GM15510 (cell line): Measurements from ENCODE around the gene NRARP.

Source experiments
- POLR2A ChIP-seq: IDR thresholded peaks from 3 replicates; pipeline ENCODE4 v1.6.1; 2011; ENCODE audit warnings: borderline replicate concordance; ENCODE audit not compliant: insufficient read length; ENCODE audit errors: extremely low read depth

Gene NRARP

DNA sequence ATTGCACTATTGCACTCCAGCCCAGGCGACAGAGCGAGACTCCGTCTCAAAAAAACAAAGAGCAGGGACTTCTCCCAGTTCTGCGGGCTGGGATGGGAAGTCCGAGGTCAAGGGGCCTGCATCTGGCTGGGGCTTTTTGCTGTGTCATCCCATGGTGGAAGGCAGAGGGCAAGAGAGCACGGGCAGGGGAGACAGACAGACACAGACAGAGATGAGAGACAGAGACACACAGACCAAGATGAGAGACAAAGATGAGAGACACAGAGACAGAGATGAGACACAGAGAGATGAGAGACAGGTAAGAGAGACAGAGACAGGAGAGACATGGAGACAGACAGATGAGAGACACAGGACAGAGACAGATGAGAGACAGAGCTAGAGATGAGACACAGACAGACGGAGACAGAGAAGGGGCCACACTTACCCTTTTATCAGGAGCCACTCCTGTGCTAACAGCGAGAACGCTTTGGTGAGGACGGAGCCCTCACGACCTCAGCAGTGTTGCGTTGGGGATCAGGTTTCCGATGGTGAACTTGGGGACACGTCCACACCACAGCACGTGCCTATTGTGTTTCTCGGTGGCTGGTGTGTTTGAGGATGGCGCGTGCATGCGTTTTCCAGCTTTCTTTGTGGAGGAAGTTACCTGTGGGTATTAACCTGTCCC lies 33.4 kb downstream of the NRARP start:
- TF ChIP-seq POLR2A = no peak

DNA sequence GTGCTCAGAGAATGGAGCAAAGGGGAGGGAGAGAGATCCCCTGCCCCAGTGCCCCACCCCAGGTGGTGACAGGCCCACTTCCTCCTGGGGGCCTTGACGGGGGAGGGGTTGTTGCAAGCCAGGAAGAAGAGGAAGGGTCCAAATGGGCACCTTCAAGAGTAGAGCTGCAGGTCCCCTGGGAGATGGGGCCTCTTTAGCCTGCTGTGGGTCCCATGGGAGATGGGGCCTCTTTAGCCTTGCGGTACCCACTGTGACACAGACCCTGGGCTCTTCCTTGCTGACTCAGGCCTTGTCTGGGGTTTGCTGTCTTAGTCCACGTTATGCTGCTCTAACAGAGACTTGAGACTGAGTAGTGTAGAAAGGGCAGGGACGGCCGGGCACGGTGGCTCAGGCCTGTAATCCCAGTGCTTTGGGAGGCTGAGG lies 34.1 kb downstream of the NRARP start:
- TF ChIP-seq POLR2A = no peak

DNA sequence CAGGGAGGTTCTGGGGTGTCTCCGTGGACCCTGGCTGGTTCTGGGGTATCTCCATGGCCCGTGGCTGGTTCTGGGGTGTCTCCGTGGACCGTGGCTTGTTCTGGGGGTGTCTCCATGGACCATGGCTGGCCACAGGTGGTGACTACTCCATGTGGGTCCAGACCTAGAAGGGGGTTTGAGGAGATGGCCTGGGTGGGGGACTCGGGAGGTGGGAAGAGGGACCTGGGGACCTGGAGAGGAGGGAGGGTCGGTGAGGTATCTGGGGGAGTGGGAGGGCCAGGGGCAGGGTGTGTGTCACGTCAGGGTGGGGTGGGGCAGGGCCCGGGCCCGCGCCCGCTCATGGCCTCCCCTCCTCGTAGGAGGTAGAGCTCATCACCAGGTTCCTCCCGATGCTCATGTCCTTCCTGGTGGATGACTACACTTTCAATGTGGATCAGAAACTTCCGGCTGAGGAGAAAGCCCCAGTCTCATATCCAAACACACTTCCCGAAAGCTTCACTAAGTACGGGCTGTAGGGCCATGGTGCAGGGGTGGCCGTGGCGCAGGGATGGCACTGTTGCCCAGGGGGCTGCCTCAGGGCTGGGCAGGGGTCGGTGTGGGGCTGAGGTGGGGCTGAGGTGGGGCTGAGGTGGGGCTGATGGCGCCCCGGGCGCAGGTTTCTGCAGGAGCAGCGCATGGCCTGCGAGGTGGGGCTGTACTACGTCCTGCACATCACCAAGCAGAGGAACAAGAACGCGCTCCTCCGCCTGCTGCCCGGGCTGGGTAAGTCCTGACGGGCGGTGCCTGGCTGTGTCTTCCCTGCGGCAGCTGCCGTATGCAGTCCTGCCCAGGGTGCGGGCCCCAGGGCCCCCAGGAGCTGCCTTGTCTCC lies 35.3 kb downstream of the NRARP start:
- TF ChIP-seq POLR2A = no peak

- no peak for TF ChIP-seq POLR2A
Observed at GRCh38 chr9:137266162-137266527, 35.9 kb downstream of the NRARP start.

GRCh38 chr9:137265496-137266161 lies 36.4 kb downstream of the NRARP start:
- TF ChIP-seq POLR2A = no peak

DNA sequence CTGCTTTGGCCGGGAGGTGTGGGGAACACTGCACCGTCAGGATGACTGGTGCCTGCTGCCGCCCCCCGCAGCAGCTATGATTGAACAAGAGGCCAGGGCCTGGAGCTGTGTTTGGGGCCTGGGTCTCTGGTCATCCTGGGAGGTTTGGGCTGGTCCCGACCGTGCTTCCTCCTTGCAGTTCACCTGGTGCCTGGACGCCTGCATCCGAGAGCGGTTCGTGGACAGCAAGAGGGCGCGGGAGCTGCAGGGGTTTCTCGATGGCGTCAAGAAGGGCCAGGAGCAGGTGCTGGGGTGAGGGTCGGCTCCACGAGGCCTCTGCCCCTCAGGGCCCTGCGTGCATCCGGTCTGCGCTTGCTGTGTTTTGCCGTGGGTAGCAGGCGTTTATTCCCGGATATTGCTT lies 38.0 kb downstream of the NRARP start:
- no peak for TF ChIP-seq POLR2A

DNA sequence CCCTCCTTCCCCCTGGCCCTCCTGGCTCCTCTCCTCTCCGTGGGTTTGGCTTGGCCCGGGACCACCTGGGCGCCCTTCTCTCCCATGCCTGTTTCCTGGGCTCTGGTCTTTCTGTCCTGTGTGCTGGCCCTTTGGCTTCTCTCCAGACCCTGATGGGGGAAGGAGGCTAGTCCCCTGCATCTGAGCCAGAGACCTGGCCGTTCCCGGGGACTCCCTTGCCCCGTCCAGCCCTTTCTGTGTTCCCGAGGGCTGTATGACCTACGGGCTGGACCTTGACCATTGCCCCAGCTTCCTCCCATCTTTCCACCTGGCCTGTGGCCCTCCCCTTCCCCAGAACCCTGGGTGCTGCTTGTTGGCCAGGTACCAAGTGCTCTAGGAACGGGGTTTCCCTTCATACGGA lies 38.6 kb downstream of the NRARP start:
- TF ChIP-seq POLR2A = no peak

DNA sequence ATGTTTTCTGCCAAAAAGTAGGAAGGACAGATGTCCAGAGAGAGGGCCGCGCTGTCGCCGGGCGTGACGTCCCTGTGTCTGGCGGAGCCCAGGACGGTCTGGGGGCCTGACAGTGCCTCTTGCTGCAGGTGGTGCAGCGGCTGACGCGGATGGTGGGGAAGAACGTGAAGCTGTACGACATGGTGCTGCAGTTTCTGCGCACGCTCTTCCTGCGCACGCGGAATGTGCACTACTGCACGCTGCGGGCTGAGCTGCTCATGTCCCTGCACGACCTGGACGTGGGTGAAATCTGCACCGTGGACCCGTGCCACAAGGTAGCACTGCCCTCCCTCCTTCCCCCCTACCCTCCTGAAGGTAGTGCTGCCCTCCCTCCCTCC lies 39.2 kb downstream of the NRARP start:
- no peak for TF ChIP-seq POLR2A

GRCh38 chr9:137256856-137257255 lies 45.2 kb downstream of the NRARP start:
- TF ChIP-seq POLR2A = no peak

DNA sequence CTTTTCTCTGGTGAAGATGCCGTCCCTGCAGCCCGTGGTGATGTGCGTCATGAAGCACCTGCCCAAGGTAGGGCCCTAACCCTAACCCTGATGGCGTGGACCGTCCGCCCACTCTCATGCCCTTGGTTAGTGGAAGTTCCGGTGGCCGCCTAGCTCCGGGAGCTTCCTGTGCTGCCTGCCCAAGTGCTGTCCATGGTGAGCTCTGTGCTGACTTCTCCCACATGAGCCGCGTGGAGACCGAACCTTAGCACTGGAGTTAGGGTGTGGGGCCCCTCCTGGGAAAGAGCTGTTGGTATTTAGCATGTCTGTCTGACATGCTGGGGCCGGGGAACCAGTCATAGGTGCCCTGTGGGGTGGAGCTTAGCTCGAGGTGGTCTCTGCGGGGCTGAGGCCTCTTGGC lies 45.7 kb downstream of the NRARP start:
- TF ChIP-seq POLR2A = no peak

- no peak for TF ChIP-seq POLR2A
Observed at GRCh38 chr9:137255448-137256114, 46.5 kb downstream of the NRARP start.

DNA sequence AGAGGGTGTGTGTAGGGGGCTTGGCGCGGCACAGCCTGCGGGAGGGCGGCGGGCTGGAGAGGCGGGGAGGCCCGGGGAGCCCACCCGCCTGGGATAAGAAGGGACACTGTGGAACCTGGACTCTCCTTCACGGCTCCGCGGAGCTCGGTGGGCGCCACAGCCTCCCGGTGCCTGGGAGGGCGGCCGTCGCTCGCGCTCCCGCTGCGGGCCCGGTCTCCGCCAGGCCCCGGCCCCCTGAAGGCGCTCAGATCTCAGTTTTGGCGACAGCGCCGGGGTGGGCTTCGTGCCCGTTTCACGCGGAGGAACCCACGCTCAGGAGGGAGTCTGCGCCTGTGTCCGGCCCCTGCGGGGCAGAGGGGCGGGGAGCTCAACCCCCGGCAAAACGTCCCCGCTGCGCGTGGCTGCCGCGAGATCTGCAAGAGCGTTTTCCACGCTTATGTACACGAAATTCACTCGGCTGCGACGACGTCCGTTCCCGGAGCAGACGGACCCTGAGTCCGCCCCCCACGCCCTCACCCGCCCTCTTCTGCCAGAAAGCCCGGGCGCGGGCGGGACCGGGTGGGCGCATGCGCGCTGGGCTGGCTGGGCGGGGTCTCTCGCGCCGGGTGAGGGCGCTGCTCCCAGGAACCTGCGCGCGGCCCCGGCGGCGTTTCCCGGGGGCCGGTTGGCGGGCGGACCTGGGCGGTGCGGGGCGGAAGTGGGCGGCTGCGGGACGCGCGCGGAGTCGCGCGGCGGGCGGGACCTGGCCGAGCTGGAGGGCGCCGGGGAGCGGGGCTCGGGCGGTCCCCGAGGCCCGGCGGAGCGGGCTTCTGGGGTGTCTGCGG lies 47.2 kb downstream of the NRARP start, which contains the start of gene NELFB:
NELFB (plus strand) TSS at position 704 of the 824 bp plus-strand sequence.
- TF ChIP-seq POLR2A = peak; percentile 83

GRCh38 chr9:137253717-137254623 lies 48.1 kb downstream of the NRARP start:
- TF ChIP-seq POLR2A = no peak
